ENCODE data around the gene BGN. TPM values are rescaled to one million over a fixed set of nuclear protein-coding genes. Genes with fewer than 3 reads are reported as not detected.

Gene BGN
- total and polyA plus RNA-seq, 10 of the 15 experiments (the other 5 are each of a cell fraction or from before 2014, with no cell fraction given): 0.06 to 0.18 (median 0.12) TPM; not detected in 7

GRCh38 chrX:153476666-153477363 lies 18.0 kb upstream of the BGN start (continued):
- TF ChIP-seq ZBTB40 (IDR thresholded peaks at IDR 0.05; ENCODE audit: borderline replicate concordance) (no peak), KLF5 (IDR thresholded peaks at IDR 0.05; ENCODE audit: partially characterized antibody) (no peak), PAX8 (IDR thresholded peaks at IDR 0.05) (no peak), MXI1 (IDR thresholded peaks at IDR 0.05; ENCODE audit: low read depth, low read length) (no peak), STAT1 (conservative IDR thresholded peaks at IDR 0.05) (no peak), TCF12 (IDR thresholded peaks at IDR 0.05; ENCODE audit: low read depth, low read length) (no peak)
- TF ChIP-seq, protein P1, sequence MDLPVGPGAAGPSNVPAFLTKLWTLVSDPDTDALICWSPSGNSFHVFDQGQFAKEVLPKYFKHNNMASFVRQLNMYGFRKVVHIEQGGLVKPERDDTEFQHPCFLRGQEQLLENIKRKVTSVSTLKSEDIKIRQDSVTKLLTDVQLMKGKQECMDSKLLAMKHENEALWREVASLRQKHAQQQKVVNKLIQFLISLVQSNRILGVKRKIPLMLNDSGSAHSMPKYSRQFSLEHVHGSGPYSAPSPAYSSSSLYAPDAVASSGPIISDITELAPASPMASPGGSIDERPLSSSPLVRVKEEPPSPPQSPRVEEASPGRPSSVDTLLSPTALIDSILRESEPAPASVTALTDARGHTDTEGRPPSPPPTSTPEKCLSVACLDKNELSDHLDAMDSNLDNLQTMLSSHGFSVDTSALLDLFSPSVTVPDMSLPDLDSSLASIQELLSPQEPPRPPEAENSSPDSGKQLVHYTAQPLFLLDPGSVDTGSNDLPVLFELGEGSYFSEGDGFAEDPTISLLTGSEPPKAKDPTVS (IDR thresholded peaks at IDR 0.05; ENCODE audit: low read depth, low read length): no peak

Measured in GM12878 (cell line).